Nephron (organoid): ENCODE data around the gene NKG7.

Experiments used
- H3K27ac Mint-ChIP-seq, 3 experiments: 2 replicates each; pipeline ENCODE4 v1.8.0; 2020; ENCODE audit warnings: mixed read lengths in 3 of 3, mild to moderate bottlenecking in 2 of 3, moderate library complexity in 1 of 3
- H3K27me3 Mint-ChIP-seq: 2 replicates; pipeline ENCODE4 v1.8.0; 2021; ENCODE audit warnings: low read depth, mild to moderate bottlenecking, moderate library complexity, mixed read lengths
- H3K36me3 Mint-ChIP-seq: 2 replicates; pipeline ENCODE4 v1.8.0; 2020; ENCODE audit warnings: low read depth, mixed read lengths
- H3K4me1 Mint-ChIP-seq: 2 replicates; pipeline ENCODE4 v1.8.0; 2020; ENCODE audit warnings: mixed read lengths
- H3K4me3 Mint-ChIP-seq, 3 experiments: 2 replicates each; pipeline ENCODE4 v1.8.0; 2020; ENCODE audit warnings: mild to moderate bottlenecking in 3 of 3, mixed read lengths in 3 of 3, moderate library complexity in 2 of 3
- H3K9me3 Mint-ChIP-seq: 2 replicates; pipeline ENCODE4 v1.8.0; 2020; ENCODE audit warnings: mixed read lengths
- CTCF ChIP-seq, 3 experiments: fragments of 200-600 bp; sonication (generic); IDR thresholded peaks; one replicate each; pipeline ENCODE4 v1.5.0; 2021; ENCODE audit warnings: antibody characterized with exemption in 3 of 3; ENCODE audit not compliant: unreplicated experiment in 3 of 3

Gene NKG7

GRCh38 chr19:51321799-51322198 is 50.7 kb downstream of the NKG7 start:
- peaks cover 27% of the 10 kb centered on the region for H3K27me3 Mint-ChIP-seq
- H3K4me1 Mint-ChIP-seq = peaks cover 22% of the 10 kb centered on the region
- H3K4me3 Mint-ChIP-seq = no peak overlapping the region
- no peak overlapping the region for H3K27ac Mint-ChIP-seq
- no peak for TF ChIP-seq CTCF (IDR thresholded peaks at IDR 0.05; ENCODE audit: unreplicated experiment in 3 of 3)
- H3K9me3 Mint-ChIP-seq = no peaks in the 10 kb centered on the region
- peaks cover 11% of the 10 kb centered on the region for H3K36me3 Mint-ChIP-seq
